ENCODE data around the gene LDAH.

- TF ChIP-seq EZH2 (IDR thresholded peaks at IDR 0.05; ENCODE audit: borderline replicate concordance, low read depth, low read length, poor library complexity, severe bottlenecking): no peak
- TF ChIP-seq CTCF (conservative IDR thresholded peaks at IDR 0.05; ENCODE audit: low read depth, low read length): no peak
Measured at GRCh38 chr2:20641123-20641985, 181.5 kb downstream of the LDAH start.
